GM18502 (cell line): ENCODE data around the gene CERK.
"Not testable (repeated sequence)": the region's sequence is repeated elsewhere in the genome, so short reads cannot be mapped to it uniquely, and the experiment has no call there.

Experiments
- ATAC-seq: cut with Tn5 transposase; IDR thresholded peaks from one replicate; pipeline ENCODE4 v1.9.1; 2021; ENCODE audit warnings: mild to moderate bottlenecking; ENCODE audit not compliant: unreplicated experiment, poor library complexity

Gene CERK

GRCh38 chr22:46634973-46635685, 102.9 kb downstream of the CERK start:
- not testable (repeated sequence) for ATAC-seq
